ENCODE data around the gene ADCY2. TPM values are rescaled to one million over a fixed set of nuclear protein-coding genes. Genes with fewer than 3 reads are reported as not detected.

ADCY2 gene
- total and polyA plus RNA-seq, 11 donors = 0.04 to 0.96 (median 0.32) TPM

DNA sequence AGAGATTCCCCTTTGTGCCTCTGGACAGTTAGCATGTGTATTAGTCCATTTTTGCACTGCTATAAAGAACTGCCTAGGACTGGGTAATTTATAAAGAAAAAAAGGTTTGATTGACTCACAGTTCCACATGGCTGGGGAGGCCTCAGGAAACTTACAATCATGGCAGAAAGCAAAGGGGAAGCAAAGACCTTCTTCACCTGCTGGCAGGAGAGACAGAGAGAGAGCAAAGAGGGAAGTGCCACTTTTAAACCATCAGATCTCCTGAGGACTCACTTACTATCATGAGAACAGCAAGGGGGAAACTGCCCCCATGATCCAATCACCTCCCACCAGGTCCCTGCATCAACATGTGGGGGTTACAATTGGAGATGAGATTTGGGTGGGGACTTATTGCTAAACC is 449.0 kb downstream of the ADCY2 start:
- peaks cover 0 to 40% (median 19%) of the 10 kb centered on the region in 9 donors for H3K27me3 ChIP-seq
- no peaks in the 10 kb centered on the region for H3K9me3 ChIP-seq
- H3K4me1 ChIP-seq = peaks cover 0 to 8% (median 4%) of the 10 kb centered on the region in 12 donors
- DNase-seq (no peak), ATAC-seq (no peak)
- H3K4me3 ChIP-seq = no peak overlapping the region
- no peak overlapping the region for H3K27ac ChIP-seq
- TF ChIP-seq POLR2A (IDR thresholded peaks at IDR 0.05) = no peak
- TF ChIP-seq, protein P1, sequence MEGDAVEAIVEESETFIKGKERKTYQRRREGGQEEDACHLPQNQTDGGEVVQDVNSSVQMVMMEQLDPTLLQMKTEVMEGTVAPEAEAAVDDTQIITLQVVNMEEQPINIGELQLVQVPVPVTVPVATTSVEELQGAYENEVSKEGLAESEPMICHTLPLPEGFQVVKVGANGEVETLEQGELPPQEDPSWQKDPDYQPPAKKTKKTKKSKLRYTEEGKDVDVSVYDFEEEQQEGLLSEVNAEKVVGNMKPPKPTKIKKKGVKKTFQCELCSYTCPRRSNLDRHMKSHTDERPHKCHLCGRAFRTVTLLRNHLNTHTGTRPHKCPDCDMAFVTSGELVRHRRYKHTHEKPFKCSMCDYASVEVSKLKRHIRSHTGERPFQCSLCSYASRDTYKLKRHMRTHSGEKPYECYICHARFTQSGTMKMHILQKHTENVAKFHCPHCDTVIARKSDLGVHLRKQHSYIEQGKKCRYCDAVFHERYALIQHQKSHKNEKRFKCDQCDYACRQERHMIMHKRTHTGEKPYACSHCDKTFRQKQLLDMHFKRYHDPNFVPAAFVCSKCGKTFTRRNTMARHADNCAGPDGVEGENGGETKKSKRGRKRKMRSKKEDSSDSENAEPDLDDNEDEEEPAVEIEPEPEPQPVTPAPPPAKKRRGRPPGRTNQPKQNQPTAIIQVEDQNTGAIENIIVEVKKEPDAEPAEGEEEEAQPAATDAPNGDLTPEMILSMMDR (IDR thresholded peaks at IDR 0.05) = no peak
- no peaks in the 10 kb centered on the region for H3K36me3 ChIP-seq
- intact Hi-C loops (cut with DNase I) = no loop called here

DNA sequence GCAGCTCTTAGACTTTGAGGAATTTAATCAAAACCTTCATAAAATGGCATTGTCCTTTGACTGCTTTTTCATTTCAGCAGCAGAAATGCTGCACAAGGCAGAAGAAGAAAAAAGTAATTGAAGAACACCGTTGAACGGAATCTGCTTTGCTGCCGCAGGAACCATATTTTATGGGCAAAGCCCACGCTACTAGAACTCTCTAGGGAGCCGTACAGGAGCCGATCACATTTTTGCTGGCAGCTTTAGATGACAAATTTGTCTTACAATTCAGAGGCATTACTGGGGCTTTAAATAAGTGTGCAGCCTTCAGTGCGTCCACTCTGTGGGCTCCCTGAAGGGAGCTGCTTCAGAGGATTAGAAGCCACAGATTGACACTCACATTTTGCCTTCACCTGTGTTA is 449.6 kb downstream of the ADCY2 start:
- H3K36me3 ChIP-seq = no peaks in the 10 kb centered on the region
- H3K27ac ChIP-seq = no peak overlapping the region
- H3K27me3 ChIP-seq = peaks cover 0 to 42% (median 24%) of the 10 kb centered on the region in 9 donors
- DNase-seq = no peak
- peaks cover 0 to 14% (median 6%) of the 10 kb centered on the region in 12 donors for H3K4me1 ChIP-seq
- ATAC-seq = no peak
- 79 to 84% (median 83%) methylated on average over 7 of the region's 7 CpGs for WGBS, 4 donors
- TF ChIP-seq, protein P1 (IDR thresholded peaks at IDR 0.05) = no peak
- no peak for TF ChIP-seq POLR2A (IDR thresholded peaks at IDR 0.05)
- H3K4me3 ChIP-seq = no peak overlapping the region
- no peaks in the 10 kb centered on the region for H3K9me3 ChIP-seq
- intact Hi-C loops (cut with DNase I) = no loop called here

DNA sequence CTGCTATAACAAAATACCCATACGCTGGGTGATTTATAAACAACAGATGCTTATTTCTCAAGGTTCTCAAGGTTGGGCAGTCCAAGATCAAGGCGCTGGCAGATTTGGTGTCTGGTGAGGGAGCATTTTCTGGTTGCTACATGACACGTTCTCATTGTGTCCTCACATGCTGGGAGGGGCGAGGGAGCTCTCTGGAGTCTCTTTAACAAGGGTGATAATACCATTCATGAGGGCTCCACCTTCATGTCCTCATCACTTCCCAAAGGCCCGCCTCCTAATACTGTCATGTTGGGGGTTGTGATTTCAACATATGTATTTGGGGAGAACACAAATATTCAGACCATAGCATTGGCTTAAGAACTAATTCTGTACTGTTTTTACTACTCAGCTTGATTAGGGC is 450.4 kb downstream of the ADCY2 start:
- no peak overlapping the region for H3K4me3 ChIP-seq
- peaks cover 0 to 42% (median 32%) of the 10 kb centered on the region in 9 donors for H3K27me3 ChIP-seq
- DNase-seq (no peak), ATAC-seq (no peak)
- H3K36me3 ChIP-seq = no peaks in the 10 kb centered on the region
- intact Hi-C loops (cut with DNase I) = no loop called here
- peaks cover 0 to 20% (median 9%) of the 10 kb centered on the region in 12 donors for H3K4me1 ChIP-seq
- 78 to 89% (median 83%) methylated on average over 5 of the region's 5 CpGs for WGBS, 4 donors
- TF ChIP-seq POLR2A (IDR thresholded peaks at IDR 0.05) = no peak
- TF ChIP-seq, protein P1 (IDR thresholded peaks at IDR 0.05) = no peak
- H3K9me3 ChIP-seq = no peaks in the 10 kb centered on the region
- no peak overlapping the region for H3K27ac ChIP-seq

DNA sequence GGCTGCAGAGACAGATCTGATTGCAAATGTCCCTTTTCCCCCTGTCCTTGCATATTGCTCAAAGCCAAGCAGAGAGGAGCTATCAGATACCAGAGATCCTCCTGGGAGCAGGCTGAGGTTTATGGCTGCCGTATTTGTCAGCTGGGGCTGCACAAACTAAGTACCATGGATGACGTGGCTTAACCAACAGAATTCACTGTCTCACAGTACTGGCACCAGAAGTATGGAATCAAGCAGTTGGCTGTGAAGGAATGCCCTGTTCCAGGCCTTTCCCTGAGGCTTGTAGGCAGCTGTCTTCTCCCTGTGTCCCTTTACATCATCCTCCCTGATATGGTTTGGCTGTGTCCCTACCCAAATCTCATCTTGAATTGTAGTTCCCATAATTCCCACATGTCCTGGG is 452.4 kb downstream of the ADCY2 start:
- ATAC-seq = no peak
- Histone ChIP-seq H3K27ac (no peak overlapping the region), H3K4me1 (peaks cover 0 to 20% (median 9%) of the 10 kb centered on the region in 12 donors), H3K9me3 (no peaks in the 10 kb centered on the region), H3K27me3 (peaks cover 0 to 42% (median 28%) of the 10 kb centered on the region in 9 donors), H3K4me3 (no peak overlapping the region), H3K36me3 (no peaks in the 10 kb centered on the region)
- intact Hi-C loops (cut with DNase I) = no loop called here
- no peak for DNase-seq
- TF ChIP-seq, protein P1 (IDR thresholded peaks at IDR 0.05) = no peak
- no peak for TF ChIP-seq POLR2A (IDR thresholded peaks at IDR 0.05)
- WGBS, 4 donors = 63 to 86% (median 70%) methylated on average over 2 of the region's 2 CpGs

Measured in heart left ventricle (tissue), 16 donors.